Upper lobe of left lung (tissue), 6 donors: ENCODE results near the gene YIPF1. TPM values are rescaled to one million over a fixed set of nuclear protein-coding genes. Genes with fewer than 3 reads are reported as not detected.
"Not testable (repeated sequence)": the region's sequence is repeated elsewhere in the genome, so short reads cannot be mapped to it uniquely, and the experiment has no call there.

Experiments used
- ATAC-seq, 2 donors: fragments of 200-7000 bp; cut with Tn5 transposase; one replicate each; pipeline ENCODE4 v1.9.1; 2022; ENCODE audit warnings: mild to moderate bottlenecking in 2 of 2, moderate library complexity in 2 of 2; ENCODE audit not compliant: low FRiP score in 2 of 2
- DNase-seq, 2 donors: peaks; one replicate each; pipeline ENCODE4 v3.0.0-alpha.2; 2019 to 2020
- H3K27ac ChIP-seq, 4 donors: fragments of 200-600 bp; sonication (generic); one replicate each; pipeline ENCODE4 v1.5.1; 2016 to 2019
- H3K27me3 ChIP-seq, 4 donors: fragments of 200-600 bp; sonication (generic); one replicate each; pipeline ENCODE4 v1.5.1; 2017 to 2019
- H3K36me3 ChIP-seq, 4 donors: fragments of 200-600 bp; sonication (generic); one replicate each; pipeline ENCODE4 v1.5.1; 2016 to 2019
- H3K4me1 ChIP-seq, 4 donors: fragments of 200-600 bp; sonication (generic); one replicate each; pipeline ENCODE4 v1.5.1; 2018 to 2019
- H3K4me3 ChIP-seq, 4 donors: fragments of 200-600 bp; sonication (generic); one replicate each; pipeline ENCODE4 v1.5.1; 2017 to 2019; ENCODE audit warnings: mild to moderate bottlenecking in 2 of 4, moderate library complexity in 1 of 4
- H3K9me3 ChIP-seq, 4 donors: fragments of 200-600 bp; sonication (generic); one replicate each; pipeline ENCODE4 v1.5.1; 2018 to 2019
- EP300 ChIP-seq, 4 donors: sonication (generic); formaldehyde crosslinking; IDR thresholded peaks; one replicate each; pipeline ENCODE4 v1.5.1; 2017; ENCODE audit warnings: antibody characterized with exemption in 4 of 4, control low read depth in 2 of 4
- POLR2A ChIP-seq, 4 donors: fragments of 450-650 bp; IDR thresholded peaks; one replicate each; pipeline ENCODE4 v1.5.1; 2016 to 2017; ENCODE audit warnings: antibody characterized with exemption in 4 of 4, mild to moderate bottlenecking in 2 of 4
- POLR2AphosphoS5 ChIP-seq, 2 donors: sonication (generic); formaldehyde crosslinking; IDR thresholded peaks; one replicate each; pipeline ENCODE4 v1.5.1; 2017; ENCODE audit warnings: antibody characterized with exemption in 2 of 2
- WGBS, 2 donors: methylation state at CpG; one replicate each; pipeline ENCODE4 v1.1.5; 2017 to 2018; 5-methylcytosine and 5-hydroxymethylcytosine counted together
- total RNA-seq, 6 donors: library from RNA; depleted of rRNA in 4 of 6; stranded (reverse); fragments of >200 nt in 4 of 6; gene quantifications; one replicate each; pipeline versions ENCODE4 v1.1.0 to v1.2.1, GENCODE V29; 2016 to 2021
- TF ChIP-seq, protein P1 (sequence below), 6 experiments: fragments of 450-650 bp in 4 of 6; fragments of 200-600 bp in 2 of 6; sonication (generic) in 2 of 6; IDR thresholded peaks; one replicate each; pipeline ENCODE4 v1.5.1; 2016 to 2019; ENCODE audit warnings: antibody characterized with exemption in 6 of 6
- donor health status: DM: no; HTN: no; CAD: no; lungs with moderate emphysema.
- donor health status: DM: no; HTN: yes; CAD: no; lungs with severe emphysema.

YIPF1 gene
- total RNA-seq, 6 donors from 2014 or later: 14.8 to 52.4 (median 22.0) TPM

DNA sequence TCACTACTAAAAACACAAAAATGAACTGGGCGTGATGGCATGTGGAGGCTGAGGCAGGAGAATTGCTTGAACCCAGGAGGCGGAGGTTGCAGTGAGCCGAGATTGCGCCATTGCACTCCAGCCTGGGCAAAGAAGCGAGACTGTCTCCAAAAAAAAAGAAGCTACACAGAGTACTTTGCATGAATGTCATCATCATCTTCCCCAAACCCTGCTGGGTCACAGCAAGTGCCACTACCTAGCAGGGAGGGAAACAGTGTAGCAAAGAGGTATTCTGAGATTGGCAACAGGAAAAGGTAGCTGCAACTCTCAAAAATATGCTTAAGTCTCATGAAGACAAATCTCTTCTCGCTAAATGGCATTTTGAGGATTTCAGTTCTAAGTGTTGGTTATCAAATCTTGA is 64.3 kb downstream of the YIPF1 start:
- H3K36me3 ChIP-seq: peaks cover 0 to 34% (median 14%) of the 10 kb centered on the region in 4 donors
- no peak for TF ChIP-seq POLR2A (IDR thresholded peaks at IDR 0.05)
- no peak for TF ChIP-seq POLR2AphosphoS5 (IDR thresholded peaks at IDR 0.05)
- TF ChIP-seq, protein P1, sequence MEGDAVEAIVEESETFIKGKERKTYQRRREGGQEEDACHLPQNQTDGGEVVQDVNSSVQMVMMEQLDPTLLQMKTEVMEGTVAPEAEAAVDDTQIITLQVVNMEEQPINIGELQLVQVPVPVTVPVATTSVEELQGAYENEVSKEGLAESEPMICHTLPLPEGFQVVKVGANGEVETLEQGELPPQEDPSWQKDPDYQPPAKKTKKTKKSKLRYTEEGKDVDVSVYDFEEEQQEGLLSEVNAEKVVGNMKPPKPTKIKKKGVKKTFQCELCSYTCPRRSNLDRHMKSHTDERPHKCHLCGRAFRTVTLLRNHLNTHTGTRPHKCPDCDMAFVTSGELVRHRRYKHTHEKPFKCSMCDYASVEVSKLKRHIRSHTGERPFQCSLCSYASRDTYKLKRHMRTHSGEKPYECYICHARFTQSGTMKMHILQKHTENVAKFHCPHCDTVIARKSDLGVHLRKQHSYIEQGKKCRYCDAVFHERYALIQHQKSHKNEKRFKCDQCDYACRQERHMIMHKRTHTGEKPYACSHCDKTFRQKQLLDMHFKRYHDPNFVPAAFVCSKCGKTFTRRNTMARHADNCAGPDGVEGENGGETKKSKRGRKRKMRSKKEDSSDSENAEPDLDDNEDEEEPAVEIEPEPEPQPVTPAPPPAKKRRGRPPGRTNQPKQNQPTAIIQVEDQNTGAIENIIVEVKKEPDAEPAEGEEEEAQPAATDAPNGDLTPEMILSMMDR (IDR thresholded peaks at IDR 0.05): no peak
- TF ChIP-seq EP300 (IDR thresholded peaks at IDR 0.05): no peak
- DNase-seq: no peak
- no peak overlapping the region for H3K27ac ChIP-seq
- H3K9me3 ChIP-seq: no peaks in the 10 kb centered on the region
- WGBS, 2 donors: 87 to 91% methylated on average over 6 of the region's 6 CpGs
- no peak for ATAC-seq
- no peaks in the 10 kb centered on the region for H3K4me1 ChIP-seq
- H3K27me3 ChIP-seq: no peaks in the 10 kb centered on the region
- H3K4me3 ChIP-seq: no peak overlapping the region

DNA sequence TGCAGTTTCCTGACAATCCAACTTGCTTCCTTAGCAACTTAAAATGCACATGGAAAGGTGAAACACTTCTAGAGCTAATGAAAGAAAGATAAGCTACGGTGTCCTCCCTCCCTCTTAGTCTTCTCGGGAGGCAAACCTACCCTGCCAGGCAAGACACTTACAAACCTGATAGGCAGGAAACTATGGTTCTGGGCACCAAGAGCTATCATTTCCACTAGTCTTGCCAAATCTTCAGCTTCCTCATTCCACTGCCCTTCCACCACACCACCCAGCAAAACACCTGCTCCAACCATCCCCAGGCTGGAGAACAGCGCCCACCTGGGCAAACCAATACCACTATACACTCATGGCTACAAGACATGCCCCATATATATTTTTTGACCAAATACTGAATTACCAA is 66.7 kb downstream of the YIPF1 start:
- ATAC-seq (no peak), DNase-seq (no peak)
- Histone ChIP-seq H3K4me3 (no peak overlapping the region), H3K36me3 (peaks cover 2 to 35% (median 14%) of the 10 kb centered on the region in 4 donors), H3K27me3 (no peaks in the 10 kb centered on the region), H3K27ac (no peak overlapping the region), H3K4me1 (no peaks in the 10 kb centered on the region), H3K9me3 (no peaks in the 10 kb centered on the region)
- 85 to 92% methylated on average over 3 of the region's 3 CpGs for WGBS, 2 donors
- TF ChIP-seq EP300 (IDR thresholded peaks at IDR 0.05) (no peak), POLR2AphosphoS5 (IDR thresholded peaks at IDR 0.05) (no peak), POLR2A (IDR thresholded peaks at IDR 0.05) (no peak)
- TF ChIP-seq, protein P1 (IDR thresholded peaks at IDR 0.05): no peak

DNA sequence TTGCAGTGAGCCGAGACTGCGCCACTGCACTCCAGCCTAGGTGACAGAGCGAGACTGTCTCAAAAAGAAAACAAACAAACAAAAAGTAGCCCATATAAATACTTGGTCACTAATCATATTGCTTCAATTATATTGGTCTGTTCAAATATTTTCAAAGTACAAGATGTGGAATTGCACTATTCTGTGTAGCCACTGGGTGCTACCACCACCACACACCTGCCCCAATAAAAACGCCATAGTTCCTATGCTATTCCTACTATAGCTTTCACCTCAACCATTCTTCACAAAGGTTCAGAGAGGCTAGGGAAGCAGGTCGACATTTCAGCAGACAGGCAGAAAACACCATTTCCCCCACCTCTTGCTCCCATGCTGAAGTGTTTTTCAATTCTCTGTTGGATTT is 68.2 kb downstream of the YIPF1 start:
- DNase-seq (no peak), ATAC-seq (no peak)
- no peak overlapping the region for H3K27ac ChIP-seq
- TF ChIP-seq POLR2A (IDR thresholded peaks at IDR 0.05) (no peak), EP300 (IDR thresholded peaks at IDR 0.05) (no peak), POLR2AphosphoS5 (IDR thresholded peaks at IDR 0.05) (no peak)
- TF ChIP-seq, protein P1 (IDR thresholded peaks at IDR 0.05): no peak
- H3K27me3 ChIP-seq: no peaks in the 10 kb centered on the region
- H3K4me3 ChIP-seq: no peak overlapping the region
- no peaks in the 10 kb centered on the region for H3K4me1 ChIP-seq
- 95 to 96% methylated on average over 5 of the region's 5 CpGs for WGBS, 2 donors
- H3K9me3 ChIP-seq: no peaks in the 10 kb centered on the region
- peaks cover 5 to 37% (median 14%) of the 10 kb centered on the region in 4 donors for H3K36me3 ChIP-seq

DNA sequence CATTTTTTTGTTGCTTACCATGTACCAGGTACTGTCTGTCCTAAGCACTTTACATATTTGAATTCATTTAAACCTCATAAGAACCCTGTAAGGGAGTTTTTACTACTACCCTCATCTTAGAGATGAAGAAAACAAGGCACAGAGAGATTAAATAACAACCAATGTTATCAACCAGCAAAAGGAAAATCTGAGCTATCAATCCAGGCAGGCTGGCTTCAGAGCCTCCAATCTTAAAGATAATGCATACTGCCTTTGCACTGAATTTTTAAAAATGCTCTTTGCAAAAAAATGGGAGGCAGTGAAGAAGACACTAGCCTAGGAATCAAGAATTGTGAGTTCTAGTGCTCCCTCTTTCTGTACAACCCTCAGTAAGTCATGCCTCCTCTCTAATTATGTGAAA is 70.2 kb downstream of the YIPF1 start:
- Histone ChIP-seq H3K9me3 (no peaks in the 10 kb centered on the region), H3K4me1 (no peaks in the 10 kb centered on the region), H3K36me3 (peaks cover 2 to 19% (median 6%) of the 10 kb centered on the region in 4 donors), H3K27ac (no peak overlapping the region), H3K27me3 (no peaks in the 10 kb centered on the region), H3K4me3 (no peak overlapping the region)
- TF ChIP-seq EP300 (IDR thresholded peaks at IDR 0.05) (no peak), POLR2AphosphoS5 (IDR thresholded peaks at IDR 0.05) (no peak), POLR2A (IDR thresholded peaks at IDR 0.05) (no peak)
- TF ChIP-seq, protein P1 (IDR thresholded peaks at IDR 0.05): no peak
- ATAC-seq (no peak), DNase-seq (no peak)

DNA sequence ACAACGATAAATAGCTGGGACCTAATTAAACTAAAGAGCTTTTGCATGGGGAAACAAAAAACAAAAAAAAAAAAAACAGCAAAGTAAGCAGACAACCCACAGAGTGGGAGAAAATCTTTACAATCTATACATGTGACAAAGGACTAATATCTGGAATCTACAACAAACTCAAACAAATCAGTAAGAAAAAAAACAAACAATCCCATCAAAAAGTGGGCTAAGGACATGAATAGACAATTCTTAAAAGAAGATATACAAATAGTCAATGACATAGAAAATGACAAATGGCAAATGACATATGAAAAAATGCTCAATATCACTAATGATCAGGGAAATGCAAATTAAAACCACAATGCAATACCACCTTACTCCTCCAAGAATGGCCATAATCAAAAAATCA is 73.0 kb downstream of the YIPF1 start:
- H3K4me3 ChIP-seq, DNase-seq, ATAC-seq, H3K9me3 ChIP-seq, H3K27me3 ChIP-seq, H3K27ac ChIP-seq, H3K4me1 ChIP-seq: not testable (repeated sequence)
- 91 to 97% methylated on average over 1 of the region's 1 CpG for WGBS, 2 donors
- H3K36me3 ChIP-seq: peaks cover 0 to 15% (median 4%) of the 10 kb centered on the region in 4 donors

DNA sequence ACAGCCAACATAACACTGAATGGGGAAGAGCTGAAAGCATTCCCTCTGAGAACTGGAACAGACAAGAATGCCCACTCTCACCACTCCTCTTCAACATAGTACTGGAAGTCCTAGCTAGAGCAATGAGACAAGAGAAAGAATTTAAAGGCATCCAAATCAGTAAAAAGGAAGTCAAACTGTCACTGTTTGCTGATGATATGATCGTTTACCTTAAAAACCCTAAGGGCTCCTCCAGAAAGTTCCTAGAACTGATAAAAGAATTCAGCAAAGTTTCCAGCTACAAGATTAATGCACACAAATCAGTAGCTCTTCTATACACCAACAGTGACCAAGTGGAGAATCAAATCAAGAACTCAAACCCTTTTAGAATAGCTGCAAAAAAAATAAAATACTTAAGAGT is 74.1 kb downstream of the YIPF1 start:
- not testable (repeated sequence) for H3K27me3 ChIP-seq, H3K4me1 ChIP-seq, H3K4me3 ChIP-seq, DNase-seq, ATAC-seq, H3K9me3 ChIP-seq, H3K27ac ChIP-seq
- WGBS, 2 donors: 57 to 75% methylated on average over 1 of the region's 1 CpG
- peaks cover 0 to 15% (median 7%) of the 10 kb centered on the region in 4 donors for H3K36me3 ChIP-seq
